Cortex of kidney (tissue), 1 donor: ENCODE results near the gene ELOB.

Experiments
- DNase-seq: peaks from one replicate; lab custom pipeline; 2025; lab: John Stamatoyannopoulos, UW

ELOB gene

GRCh38 chr16:2783581-2784357 is 6.7 kb upstream of the ELOB start:
- no peak for DNase-seq

- no peak for DNase-seq
These were observed 5.7 kb upstream of the ELOB start for GRCh38 chr16:2782583-2783351.

GRCh38 chr16:2779978-2780898 is 3.2 kb upstream of the ELOB start:
- no peak for DNase-seq

GRCh38 chr16:2779151-2779920 is 2.3 kb upstream of the ELOB start:
- no peak for DNase-seq

- no peak for DNase-seq
These were observed 1.5 kb upstream of the ELOB start for GRCh38 chr16:2778630-2778958.

- no peak for DNase-seq
These were observed 986 bp upstream of the ELOB start for GRCh38 chr16:2777903-2778629.

- DNase-seq, result no peak
These were observed 460 bp downstream of the ELOB start for GRCh38 chr16:2776500-2777139.

- no peak for DNase-seq
These were observed 1.1 kb downstream of the ELOB start for GRCh38 chr16:2775765-2776499.

GRCh38 chr16:2775131-2775716 is 1.9 kb downstream of the ELOB start:
- DNase-seq, result no peak

- no peak for DNase-seq
These were observed 2.8 kb downstream of the ELOB start for GRCh38 chr16:2774161-2774891.

GRCh38 chr16:2773188-2773968 is 3.7 kb downstream of the ELOB start:
- DNase-seq, result no peak

GRCh38 chr16:2771496-2772402 is 5.3 kb downstream of the ELOB start:
- no peak for DNase-seq

GRCh38 chr16:2770057-2770951 is 6.8 kb downstream of the ELOB start:
- DNase-seq, result no peak

GRCh38 chr16:2769675-2770056 is 7.4 kb downstream of the ELOB start:
- no peak for DNase-seq

GRCh38 chr16:2769100-2769529 is 8.0 kb downstream of the ELOB start:
- DNase-seq, result no peak
